NCI-H1694 treated with DMSO at 0.1 percent for 48 hours (cell line): Measurements from ENCODE around the gene GPC2.

Experiments used
- DNase-seq: peaks from one replicate; lab custom pipeline; 2025; lab: John Stamatoyannopoulos, UW

Gene GPC2

DNA sequence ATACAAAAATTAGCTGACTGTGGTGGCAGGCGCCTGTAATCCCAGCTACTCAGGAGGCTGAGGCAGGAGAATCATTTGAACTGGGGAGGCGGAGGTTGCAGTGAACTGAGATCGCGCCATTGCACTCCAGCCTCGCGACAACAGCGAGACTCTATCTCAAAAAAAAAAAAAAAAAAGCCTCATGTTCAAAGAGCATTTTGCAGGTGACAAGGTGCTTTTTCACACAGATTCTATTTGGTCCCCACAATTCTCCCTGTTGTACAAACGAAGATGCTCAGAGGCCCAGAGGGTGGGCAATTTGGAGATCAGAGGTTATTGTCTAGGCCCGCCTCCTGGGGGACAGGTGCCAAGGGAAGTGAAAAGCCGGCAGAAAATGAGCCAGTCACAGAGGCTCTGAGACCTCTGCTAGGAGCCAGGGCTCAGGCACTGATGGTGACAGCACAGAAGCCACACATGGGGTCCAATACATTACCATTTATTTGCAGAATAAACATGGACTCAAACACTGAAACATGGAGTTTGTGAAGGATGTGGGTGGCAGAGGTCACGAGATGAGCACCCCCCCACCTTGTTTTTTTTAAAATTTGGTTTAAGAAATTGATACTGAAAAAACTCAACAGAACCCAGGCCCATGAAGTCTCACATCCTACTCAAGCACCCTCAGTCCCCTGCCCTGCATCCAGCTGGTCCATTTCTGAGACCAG is 7.9 kb downstream of the GPC2 start:
- no peak for DNase-seq

DNA sequence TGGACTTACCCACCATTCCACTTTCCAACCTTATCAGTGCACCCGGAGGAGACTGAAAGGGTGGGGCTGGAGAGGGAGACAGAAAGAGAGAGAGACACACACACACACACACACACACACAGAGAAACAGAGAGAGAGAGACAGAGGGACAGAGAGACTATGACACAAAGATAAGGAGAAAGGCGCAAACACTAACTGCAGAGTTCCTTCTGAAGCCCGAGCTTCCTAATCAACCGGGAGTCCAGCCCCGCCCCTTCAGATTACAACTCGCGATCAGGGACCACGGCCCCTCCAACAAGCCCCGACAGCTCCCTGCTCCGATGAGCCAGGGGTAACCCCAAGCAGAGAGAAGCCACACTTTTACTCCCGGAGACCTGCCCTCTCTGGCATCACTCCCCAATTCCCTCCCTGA is 9.3 kb downstream of the GPC2 start:
- DNase-seq, result no peak

DNA sequence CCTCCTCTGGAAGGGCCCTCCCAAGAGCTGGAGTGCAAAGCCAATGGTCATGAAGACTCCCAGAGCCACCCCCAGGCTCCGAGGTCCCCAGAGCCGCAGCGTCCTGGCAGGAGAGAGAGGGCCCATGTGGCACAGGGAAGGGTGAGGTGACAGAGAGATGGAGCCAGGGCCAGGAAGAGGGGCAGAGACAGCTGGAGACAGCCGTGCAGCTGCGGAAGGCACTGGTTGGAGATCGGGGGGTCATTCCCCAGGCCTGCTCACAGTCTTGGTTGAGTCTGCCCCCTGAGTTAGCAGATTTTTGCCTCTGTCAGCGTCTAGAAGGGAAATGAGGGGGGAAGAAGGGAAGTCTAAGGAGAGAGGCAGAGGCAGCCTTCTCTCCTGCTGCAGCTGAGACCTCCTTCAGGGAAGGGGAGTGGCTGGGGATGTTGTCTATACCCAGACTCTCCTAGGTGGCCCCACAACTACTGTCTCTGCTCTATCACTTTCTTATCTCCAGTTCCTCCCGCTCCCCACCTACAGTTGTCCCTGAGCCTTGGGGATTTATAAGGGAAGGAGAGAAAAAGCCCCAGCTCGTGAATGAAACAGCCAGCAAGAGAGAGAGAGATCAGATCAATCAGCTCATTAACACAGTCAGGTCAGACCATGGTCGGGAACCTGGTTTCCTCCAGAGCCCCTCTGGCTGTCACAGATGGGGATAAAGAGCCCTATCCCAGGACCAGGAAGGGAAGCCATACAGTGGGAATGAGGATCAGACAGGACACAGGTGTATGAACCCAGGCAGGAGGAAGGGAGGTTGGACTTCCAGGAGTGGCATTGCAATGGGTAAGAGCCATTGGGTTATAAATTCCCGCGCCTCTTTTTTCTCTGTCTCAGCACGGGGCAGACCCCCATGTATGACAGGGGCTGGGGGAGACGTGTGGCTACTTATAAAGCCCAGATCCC is 9.9 kb downstream of the GPC2 start:
- no peak for DNase-seq

DNA sequence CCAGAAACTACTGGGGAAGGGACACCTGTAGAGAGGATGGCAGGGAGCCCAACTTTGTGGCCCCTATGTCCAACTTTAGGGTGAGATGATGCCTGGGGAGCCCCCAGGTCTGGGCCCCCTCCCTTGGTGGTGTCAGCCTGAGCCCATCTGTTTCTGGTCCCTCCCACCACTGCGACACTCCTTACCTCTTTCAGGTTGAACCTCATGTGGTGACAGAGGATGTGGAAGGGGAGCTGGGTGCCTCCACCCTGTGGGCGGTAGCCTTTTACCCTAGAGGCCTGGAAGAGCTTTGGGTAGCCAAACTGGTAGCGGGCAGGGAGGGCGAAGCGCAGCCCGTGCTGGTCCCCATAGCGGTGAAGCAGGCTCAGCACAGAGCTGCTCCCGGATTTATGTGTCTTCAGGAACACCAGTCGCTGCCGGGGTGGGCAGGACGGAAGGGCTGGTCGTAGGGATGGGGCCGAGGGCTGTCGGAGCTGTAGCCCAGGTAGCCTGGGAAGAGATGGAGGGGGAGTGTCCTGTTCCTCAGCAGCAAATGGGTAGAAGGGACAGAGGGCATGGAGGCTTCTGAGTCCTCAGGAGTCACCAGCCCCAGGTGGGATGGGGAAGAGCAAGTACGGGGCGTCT is 10.8 kb downstream of the GPC2 start:
- no peak for DNase-seq

DNA sequence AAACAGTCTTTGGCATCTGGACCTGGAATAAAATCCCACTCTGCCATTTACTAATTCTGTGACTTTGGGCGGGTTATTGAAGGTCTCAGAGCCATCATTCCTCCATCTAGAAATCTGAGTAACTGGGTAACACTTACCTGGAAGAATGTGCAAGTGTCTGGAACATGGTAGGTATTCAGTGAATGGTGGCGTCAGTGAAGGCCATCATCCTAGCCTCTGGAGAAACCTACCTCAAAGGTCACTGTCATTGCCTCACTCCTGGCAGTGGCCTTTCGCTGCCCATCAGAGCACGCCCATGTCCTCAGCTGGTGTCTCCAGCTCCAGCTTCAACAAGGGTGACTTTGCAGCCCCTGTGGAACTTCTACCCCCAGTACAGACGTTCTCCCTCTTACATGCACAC is 13.3 kb downstream of the GPC2 start:
- DNase-seq, result no peak

DNA sequence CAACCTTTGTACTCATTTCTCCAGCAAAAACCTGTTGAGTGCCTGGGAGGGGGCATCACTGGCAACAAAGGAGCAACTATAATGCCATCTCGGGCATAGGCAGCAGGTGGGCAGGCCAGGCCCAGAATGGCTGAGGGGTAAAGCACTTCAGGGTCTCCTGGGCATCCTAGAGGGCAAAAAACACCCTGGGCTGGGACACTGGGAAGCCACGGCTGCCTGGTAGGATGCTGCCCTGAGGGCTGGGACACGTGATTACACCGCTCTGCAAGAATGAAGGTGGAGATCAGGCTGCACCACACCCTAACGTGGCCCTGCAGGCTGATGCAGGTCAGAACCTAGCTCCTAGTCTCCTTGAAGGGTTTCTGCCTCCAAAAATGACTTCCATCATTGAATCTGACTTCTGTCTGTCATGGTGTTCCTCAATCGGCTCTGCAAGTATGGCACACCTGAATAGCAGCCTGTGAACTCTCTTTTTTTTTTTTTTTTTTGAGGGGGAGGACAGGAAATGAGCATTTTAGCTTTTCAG is 14.1 kb downstream of the GPC2 start:
- DNase-seq, result no peak

DNA sequence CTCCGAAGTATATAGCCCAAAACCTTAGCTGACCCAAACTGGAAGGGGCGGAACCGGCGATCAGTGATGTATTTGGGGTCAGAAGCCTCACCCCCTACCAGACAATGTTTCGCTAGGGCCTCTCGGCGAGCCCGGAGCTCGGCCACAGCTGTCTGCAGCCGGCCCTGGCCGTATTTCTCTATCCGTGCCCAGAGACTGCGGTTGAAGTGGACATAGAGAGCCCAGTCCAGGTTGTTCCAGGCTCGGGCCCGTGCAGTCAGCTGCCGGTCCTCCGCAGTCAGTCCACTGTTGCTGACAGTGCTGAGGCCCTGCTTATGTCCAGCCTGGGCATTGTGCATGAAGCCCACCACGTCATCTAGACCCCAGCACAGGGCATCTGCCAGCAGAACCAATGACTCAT is 17.1 kb downstream of the GPC2 start:
- no peak for DNase-seq

DNA sequence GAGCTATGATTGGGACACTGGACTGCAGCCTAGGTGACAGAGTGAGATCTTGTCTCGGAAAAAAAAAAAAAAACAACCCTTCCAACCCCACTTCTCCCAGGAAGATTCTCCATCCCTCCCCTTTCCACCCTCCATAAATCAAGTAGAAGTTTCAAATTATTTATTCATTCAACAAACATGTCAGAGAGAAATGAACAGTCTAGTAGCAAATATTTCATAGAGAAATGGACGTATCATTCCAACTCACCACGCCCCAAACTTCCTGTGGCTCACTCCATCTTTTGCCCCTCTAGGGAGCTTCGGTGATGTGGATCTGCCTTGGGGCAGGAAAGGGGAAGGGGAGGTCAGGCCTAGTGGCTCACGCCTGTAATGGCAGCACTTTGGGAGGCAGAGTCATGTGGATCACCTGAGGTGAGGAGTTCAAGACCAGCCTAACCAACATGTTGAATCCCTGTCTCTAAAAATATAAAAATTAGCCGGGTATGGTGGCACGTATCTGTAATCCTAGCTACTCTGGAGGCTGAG is 18.0 kb downstream of the GPC2 start:
- DNase-seq, result no peak

DNA sequence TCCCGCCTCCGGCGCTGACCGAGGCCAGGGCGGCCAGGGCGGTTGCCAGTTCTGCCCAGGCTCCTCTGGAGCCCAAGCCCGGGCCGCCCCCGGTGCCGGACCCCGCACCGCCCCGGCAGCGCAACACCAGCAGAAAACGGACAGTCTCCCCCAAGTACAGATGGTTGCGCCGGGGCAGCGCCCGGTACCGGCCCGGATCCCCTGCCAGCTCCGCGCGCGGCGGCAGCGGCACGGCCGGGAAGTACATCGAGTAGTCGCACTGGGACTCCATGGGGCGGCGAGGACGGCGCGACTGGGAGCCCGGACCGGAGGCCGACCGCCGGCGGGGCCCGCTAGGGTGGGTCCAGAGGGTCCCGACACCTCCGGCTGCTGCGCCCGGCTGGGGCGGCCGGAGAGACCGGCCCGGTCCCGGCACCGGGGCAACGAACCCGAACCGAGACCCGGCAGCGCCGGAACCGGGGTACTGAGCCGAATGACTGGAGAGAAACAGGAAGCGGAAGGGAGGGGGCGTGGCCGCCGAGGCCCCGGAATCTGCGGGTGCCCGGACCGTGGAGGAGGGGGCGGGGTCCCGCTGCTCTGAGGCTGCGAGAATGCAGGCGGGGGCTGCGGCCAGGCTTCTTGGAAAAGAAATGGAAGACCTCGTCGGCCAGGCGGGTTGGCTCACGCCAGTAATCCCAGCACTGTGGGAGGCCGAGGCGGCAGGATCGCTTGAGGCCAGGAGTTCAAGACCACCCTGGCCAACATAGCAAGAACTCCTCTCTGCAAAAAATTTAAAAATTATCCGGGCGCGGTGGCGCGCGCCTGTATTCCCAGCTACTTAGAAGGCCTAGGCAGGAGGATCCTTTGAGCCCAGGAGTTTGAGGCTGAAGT is 18.7 kb downstream of the GPC2 start, which contains the start of gene TRAPPC14:
TRAPPC14 (minus strand) TSS at position 495 of the 870 bp plus-strand sequence; CDS start at position 271, 224 bp downstream.
- DNase-seq, result peak; percentile 65

DNA sequence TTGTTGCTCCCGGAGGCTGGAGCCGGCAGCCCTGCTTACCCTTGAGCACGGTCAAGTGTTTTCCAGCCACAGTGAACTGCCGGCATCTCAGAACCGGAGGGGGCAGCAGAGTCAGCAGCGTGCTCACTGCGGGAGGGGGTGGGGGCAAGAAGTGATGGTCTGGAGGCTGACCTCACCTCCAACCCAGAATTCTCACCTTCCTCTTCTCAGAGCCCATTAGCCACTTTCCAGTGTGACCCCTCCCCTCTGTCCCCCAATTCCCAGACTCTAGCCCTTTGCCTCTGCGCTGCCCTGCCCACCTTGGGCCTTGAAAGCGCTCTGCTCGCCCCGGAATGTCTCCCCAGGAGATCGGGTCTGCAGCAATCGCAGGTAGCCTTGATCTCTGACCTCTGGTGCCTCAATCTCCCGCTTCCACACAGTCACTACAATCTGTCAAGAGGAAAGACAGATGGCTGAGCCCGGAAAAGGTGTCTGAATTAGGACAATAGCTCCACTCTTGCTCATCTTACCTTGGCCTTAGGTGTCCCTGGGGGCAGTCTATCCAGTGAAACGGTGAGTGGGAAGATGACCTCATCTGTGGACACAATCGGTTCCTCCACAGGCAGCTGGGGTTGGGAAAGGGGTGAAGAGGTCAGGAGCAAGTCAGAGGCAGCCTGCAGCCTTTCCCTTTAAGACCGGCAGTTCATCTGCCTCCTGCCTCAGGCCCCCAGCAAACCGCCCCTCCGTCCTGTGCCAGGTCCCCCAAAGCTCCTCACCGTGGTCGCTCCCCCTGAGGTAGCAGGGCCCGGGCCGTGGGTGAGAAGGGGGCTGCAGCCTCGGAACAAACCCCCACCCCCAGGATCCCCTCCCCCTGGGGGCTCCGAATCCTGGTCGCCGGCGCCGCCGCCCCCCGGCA is 19.6 kb downstream of the GPC2 start:
- no peak for DNase-seq

DNA sequence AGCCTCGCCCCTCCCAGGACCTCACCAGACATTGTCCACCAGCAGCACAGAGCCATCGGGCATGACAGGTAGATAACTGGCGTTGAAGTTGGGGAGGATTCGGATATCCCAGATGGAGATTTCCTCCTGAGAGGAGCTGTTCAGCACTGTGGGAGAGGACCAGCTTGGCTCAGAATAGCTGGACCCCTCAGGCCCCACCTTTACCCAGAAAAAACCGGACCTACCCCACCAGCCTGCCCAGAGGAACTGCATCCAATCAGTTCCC is 20.2 kb downstream of the GPC2 start:
- no peak for DNase-seq

DNA sequence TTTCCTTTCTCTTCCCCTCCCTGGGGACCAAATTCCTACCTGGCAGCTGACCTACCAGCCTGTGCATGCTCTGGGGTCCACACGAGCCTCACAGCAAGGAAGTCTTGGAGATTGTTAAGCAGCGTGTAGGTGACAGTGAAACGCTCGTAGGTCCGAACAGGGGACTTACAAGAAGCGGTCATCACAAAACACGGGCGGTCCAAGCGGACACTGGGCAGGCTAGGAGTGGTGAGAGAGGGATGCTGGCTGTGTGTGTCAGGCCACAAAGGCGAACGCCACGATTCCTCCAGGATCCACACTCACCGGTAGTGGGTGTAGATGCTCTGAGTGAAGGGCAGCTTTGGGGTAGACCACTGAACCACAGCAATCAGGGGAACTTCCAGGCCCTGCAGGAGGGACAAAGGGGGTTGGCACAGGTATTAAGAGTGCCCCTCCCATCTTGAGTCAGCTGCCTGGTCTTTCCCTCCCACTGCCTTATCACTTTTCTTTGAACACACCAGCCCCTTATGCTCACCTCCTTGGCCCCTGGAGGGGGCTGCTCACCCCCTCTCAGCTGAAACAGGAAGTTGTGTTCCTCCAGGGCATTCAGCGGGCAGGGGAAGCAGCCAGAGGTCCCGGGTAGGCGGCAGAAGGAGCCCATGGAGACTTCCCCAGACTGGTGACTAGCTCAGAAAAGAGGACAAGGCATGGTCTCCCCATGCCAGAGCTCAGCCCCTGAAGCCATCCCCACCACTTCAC is 20.7 kb downstream of the GPC2 start:
- no peak for DNase-seq

DNA sequence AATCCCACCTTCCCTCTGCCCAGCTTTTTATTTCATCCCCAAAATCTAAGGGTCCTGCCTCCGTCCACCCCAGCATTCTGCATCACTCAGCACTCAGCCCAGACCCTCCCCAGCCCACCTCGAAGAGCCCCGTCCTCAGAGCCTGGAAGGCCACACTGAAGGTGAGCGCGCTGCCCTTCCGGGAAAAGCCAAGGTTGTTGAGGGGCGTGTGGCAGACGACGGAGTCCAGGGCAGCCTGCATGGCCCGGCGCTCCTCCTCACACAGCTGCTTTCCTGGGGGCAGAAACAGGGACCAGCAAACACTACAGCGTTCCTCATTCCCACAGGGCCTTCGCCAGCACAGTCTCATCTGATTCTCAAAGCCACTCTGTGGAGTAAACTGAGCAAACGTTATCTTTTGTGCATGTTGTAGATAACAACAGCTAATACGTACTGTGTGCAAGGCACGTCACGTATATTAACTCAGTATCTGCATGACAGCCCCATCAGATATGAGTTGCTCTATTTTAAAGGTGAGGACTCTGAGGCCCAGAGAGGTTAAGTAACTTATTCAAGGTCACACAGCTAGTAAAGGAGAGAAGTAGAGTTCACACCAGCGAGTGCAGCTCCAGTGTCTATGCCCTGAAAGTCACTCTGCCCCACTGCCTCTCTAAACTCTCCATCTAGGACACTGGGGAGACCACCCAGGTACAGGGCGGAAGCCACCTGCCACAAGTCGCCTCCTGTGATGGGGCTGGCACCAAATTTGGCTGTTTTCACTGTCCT is 21.4 kb downstream of the GPC2 start:
- DNase-seq, result no peak

DNA sequence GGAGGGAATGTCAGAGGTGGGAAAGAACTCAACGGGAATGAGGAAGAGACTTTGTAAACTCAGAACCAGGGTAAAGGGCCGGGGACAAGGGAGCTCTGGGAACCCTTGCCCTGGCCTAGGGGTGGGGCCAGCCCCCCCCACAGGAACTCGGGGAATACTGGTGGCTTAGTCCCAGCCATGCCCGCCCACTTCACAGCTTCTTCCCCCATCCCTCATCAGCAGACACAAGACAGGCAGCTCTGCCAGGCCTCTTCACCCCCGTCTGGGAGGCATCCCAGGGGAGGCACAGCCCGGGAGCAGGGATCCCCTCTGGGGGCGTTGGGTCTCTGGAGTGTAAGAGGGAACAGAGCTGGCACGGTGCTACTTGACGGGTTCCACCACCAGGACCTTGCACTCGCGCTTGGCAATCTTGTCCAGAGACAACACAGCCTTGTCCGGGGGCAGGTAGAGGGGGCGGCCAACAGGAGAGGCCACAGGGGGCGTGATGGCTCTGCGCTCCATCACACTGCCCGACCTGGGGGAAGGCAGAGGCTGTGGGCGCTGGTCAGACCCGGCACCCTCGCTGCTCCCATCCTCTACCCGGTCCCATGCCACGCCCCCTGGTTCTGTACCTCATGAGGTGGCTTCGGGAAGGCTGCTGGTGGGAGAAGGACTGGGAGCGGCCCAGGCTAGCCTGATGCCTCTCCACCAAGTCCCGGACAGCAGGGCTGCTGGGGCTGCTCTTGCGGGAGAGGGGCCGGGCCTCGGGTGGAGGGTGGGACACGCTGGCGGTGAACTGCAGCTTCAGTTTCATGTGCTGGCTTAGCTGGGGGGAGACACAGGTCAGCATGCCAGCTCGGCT is 22.3 kb downstream of the GPC2 start:
- no peak for DNase-seq

DNA sequence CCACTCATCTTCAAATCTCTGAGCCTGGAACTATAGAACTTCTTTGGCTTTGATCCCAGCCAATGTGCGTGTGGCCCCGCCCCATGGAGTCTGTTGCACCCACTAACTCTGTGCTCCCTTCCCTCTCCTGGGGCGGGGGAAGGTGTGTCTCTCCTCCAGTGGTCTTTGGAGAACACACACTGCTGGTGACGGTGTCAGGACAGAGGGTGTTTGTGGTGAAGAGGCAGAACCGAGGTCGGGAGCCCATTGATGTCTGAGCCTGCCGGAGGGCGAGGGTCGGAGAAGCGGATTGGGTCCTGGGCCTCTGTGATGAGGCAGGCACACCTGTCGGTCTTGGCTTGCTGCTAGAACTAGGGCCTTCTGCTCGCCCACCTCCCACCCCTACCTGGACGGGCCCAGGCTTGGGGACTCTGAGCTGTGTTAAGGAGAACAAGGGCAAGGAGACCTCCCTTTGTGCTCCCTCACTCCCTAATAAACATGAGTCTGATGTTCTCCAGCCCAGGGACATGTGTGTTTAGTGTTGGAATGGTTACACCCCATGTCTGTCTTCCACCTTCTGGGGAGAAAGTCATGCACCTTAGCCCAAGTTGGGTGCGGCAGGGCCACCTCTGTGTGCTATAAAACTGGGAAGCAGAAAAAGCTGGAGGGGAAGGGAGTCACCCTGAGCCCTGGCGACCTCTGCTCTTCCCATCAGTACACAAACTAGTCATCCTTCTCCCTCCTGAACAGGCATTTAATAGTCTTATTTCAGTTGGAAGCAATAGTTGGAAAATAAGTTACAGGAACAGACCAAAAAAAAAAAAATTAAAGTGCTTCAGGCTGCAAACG is 23.3 kb downstream of the GPC2 start:
- no peak for DNase-seq

DNA sequence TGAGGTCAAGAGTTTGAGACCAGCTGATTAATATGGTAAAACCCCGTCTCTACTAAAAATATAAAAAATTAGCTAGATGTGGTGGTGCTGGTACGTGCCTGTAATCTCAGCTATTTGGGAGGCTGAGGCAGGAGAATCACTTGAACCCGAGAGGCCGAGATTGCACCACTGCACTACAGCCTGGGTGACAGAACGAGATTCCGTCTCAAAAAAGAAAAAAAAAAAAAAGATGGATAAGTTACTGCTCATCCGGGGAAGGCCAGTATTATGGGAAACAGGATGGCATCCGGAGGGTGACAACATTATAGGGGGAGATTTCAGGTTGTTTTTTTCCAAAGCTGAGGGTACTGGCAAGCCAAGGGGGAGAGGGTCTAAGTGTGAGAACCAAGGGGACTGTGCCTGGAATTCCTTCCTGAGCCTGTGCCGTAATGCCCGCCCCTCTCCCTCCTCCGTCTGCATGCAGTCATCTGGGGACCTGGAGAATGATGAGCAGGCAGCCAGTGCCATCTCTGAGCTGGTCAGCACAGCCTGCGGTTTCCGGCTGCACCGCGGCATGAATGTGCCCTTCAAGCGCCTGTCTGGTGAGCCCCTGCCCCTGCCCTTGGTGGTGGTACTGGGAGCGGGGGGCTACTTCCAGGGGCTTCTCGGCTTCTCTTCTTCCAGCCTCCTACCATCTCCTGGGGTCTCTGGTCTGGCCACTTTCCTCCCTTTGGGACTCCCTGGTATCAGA is 24.1 kb downstream of the GPC2 start:
- DNase-seq, result no peak
